ENCODE results near the gene TMIGD3. TPM values are rescaled to one million over a fixed set of nuclear protein-coding genes. Genes with fewer than 3 reads are reported as not detected.

TMIGD3 gene
- polyA plus RNA-seq, 1 donor (not counting 4 experiments of a cell fraction or from before 2014, with no cell fraction given), result not detected

GRCh38 chr1:111474106-111474505 is 29.3 kb downstream of the TMIGD3 start:
- Histone ChIP-seq H4K20me1 (ENCODE audit: control insufficient read depth, extremely low read depth, insufficient read depth, low read length) (no peaks in the 10 kb centered on the region), H3K4me2 (ENCODE audit: control insufficient read depth, extremely low read depth, insufficient read depth, low read depth, low read length) (no peak overlapping the region), H3K4me3 (ENCODE audit: control insufficient read depth in 2 of 3, extremely low read depth in 1 of 3, insufficient read depth in 2 of 3, low read depth in 1 of 3, low read length in 3 of 3) (no peak overlapping the region), H3K27ac (ENCODE audit: control insufficient read depth, insufficient read depth, low read length) (no peak overlapping the region), H3K36me3 (ENCODE audit: control insufficient read depth in 2 of 2, extremely low read depth in 1 of 2, insufficient read depth in 2 of 2, low read length in 2 of 2) (peaks cover 0 to 1% of the 10 kb centered on the region in 2 experiments), H3K27me3 (ENCODE audit: control insufficient read depth, extremely low read depth, insufficient read depth, low read length) (no peaks in the 10 kb centered on the region), H3K9me3 (ENCODE audit: control insufficient read depth, low read depth, low read length) (no peaks in the 10 kb centered on the region), H3K79me2 (ENCODE audit: control insufficient read depth, insufficient read depth, low read length) (no peaks in the 10 kb centered on the region), H3K4me1 (ENCODE audit: control insufficient read depth, extremely low read depth, insufficient read depth, low read length) (no peaks in the 10 kb centered on the region), H2AFZ (ENCODE audit: control insufficient read depth, low read length) (no peak overlapping the region), H3K9me1 (ENCODE audit: control insufficient read depth, extremely low read depth, insufficient read depth, low read length) (no peaks in the 10 kb centered on the region), H3K9ac (ENCODE audit: control insufficient read depth, extremely low read depth, insufficient read depth, low read length) (no peak overlapping the region)
- no peak for FAIRE-seq
- TF ChIP-seq EZH2 (IDR thresholded peaks at IDR 0.05; ENCODE audit: low read length) (no peak), CTCF (optimal IDR thresholded peaks at IDR 0.05 in 1 of 3, IDR thresholded peaks at IDR 0.05 in 1 of 3, conservative IDR thresholded peaks at IDR 0.05 in 1 of 3; ENCODE audit: extremely low read depth in 1 of 3, insufficient read depth in 2 of 3, low read length in 3 of 3) (no peak)
- dilution Hi-C loops (cut with MboI; ENCODE audit: extremely low pct_ligation_motif_present, low sequenced_read_pairs), result no loop called here
- DNase-seq (ENCODE audit: low read depth, low spot score), result no peak

- no peak overlapping the region for H3K4me3 ChIP-seq (ENCODE audit: control insufficient read depth in 2 of 3, extremely low read depth in 1 of 3, insufficient read depth in 2 of 3, low read depth in 1 of 3, low read length in 3 of 3)
- no peak overlapping the region for H3K9ac ChIP-seq (ENCODE audit: control insufficient read depth, extremely low read depth, insufficient read depth, low read length)
- H3K27ac ChIP-seq (ENCODE audit: control insufficient read depth, insufficient read depth, low read length), result no peak overlapping the region
- DNase-seq (ENCODE audit: low read depth, low spot score) (no peak), FAIRE-seq (no peak)
- TF ChIP-seq CTCF (optimal IDR thresholded peaks at IDR 0.05 in 1 of 3, IDR thresholded peaks at IDR 0.05 in 1 of 3, conservative IDR thresholded peaks at IDR 0.05 in 1 of 3; ENCODE audit: extremely low read depth in 1 of 3, insufficient read depth in 2 of 3, low read length in 3 of 3), result no peak
- no peak for TF ChIP-seq EZH2 (IDR thresholded peaks at IDR 0.05; ENCODE audit: low read length)
- no peak overlapping the region for H2AFZ ChIP-seq (ENCODE audit: control insufficient read depth, low read length)
- H3K4me2 ChIP-seq (ENCODE audit: control insufficient read depth, extremely low read depth, insufficient read depth, low read depth, low read length), result no peak overlapping the region
- no peaks in the 10 kb centered on the region for H3K9me3 ChIP-seq (ENCODE audit: control insufficient read depth, low read depth, low read length)
- peaks cover 0 to 1% of the 10 kb centered on the region in 2 experiments for H3K36me3 ChIP-seq (ENCODE audit: control insufficient read depth in 2 of 2, extremely low read depth in 1 of 2, insufficient read depth in 2 of 2, low read length in 2 of 2)
- no peaks in the 10 kb centered on the region for H4K20me1 ChIP-seq (ENCODE audit: control insufficient read depth, extremely low read depth, insufficient read depth, low read length)
- no peaks in the 10 kb centered on the region for H3K27me3 ChIP-seq (ENCODE audit: control insufficient read depth, extremely low read depth, insufficient read depth, low read length)
- no peaks in the 10 kb centered on the region for H3K79me2 ChIP-seq (ENCODE audit: control insufficient read depth, insufficient read depth, low read length)
- dilution Hi-C loops (cut with MboI; ENCODE audit: extremely low pct_ligation_motif_present, low sequenced_read_pairs), result no loop called here
- no peaks in the 10 kb centered on the region for H3K4me1 ChIP-seq (ENCODE audit: control insufficient read depth, extremely low read depth, insufficient read depth, low read length)
- no peaks in the 10 kb centered on the region for H3K9me1 ChIP-seq (ENCODE audit: control insufficient read depth, extremely low read depth, insufficient read depth, low read length)
These were observed 31.9 kb downstream of the TMIGD3 start for GRCh38 chr1:111471538-111471937.
